Psoas muscle (tissue), 8 donors: ENCODE results near the gene PRUNE1. TPM values are rescaled to one million over a fixed set of nuclear protein-coding genes. Genes with fewer than 3 reads are reported as not detected.

Experiments used
- ATAC-seq, 4 donors: fragments of 200-7000 bp; cut with Tn5 transposase; one replicate each; pipeline ENCODE4 v1.9.1; 2020; ENCODE audit warnings: moderate library complexity in 3 of 4, mild to moderate bottlenecking in 2 of 4
- DNase-seq, 2 donors: peaks; one replicate each; pipeline ENCODE4 v3.0.0-alpha.2; 2020
- H3K27ac ChIP-seq: fragments of 200-600 bp; one replicate; pipeline ENCODE4 v1.8.0; 2022
- H3K27me3 ChIP-seq, 3 donors: fragments of 200-600 bp in 1 of 3; one replicate each; pipeline versions ENCODE4 v1.6.1 to v1.8.0; 2013 to 2022; ENCODE audit warnings: low read length in 2 of 3, mild to moderate bottlenecking in 2 of 3, moderate library complexity in 1 of 3; ENCODE audit not compliant: insufficient read depth in 3 of 3
- H3K36me3 ChIP-seq, 2 donors: fragments of 200-600 bp in 1 of 2; one replicate each; pipeline versions ENCODE4 v1.6.1 to v1.8.0; 2013 to 2022; ENCODE audit warnings: low read depth in 1 of 2, mild to moderate bottlenecking in 1 of 2, moderate library complexity in 1 of 2; ENCODE audit not compliant: insufficient read depth in 1 of 2
- H3K4me1 ChIP-seq: fragments of 200-600 bp; one replicate; pipeline ENCODE4 v1.8.0; 2022
- H3K4me3 ChIP-seq: fragments of 200-600 bp; one replicate; pipeline ENCODE4 v1.8.0; 2022; ENCODE audit warnings: mild to moderate bottlenecking
- H3K9me3 ChIP-seq: fragments of 200-600 bp; one replicate; pipeline ENCODE4 v1.8.0; 2022
- WGBS, 3 donors: extraction: QIAGEN DNeasy Blood & Tissue Kit; methylation state at CpG; one replicate each; pipeline versions ENCODE4 v1.1.6 to v1.1.7; 2013; 5-methylcytosine and 5-hydroxymethylcytosine counted together
- intact Hi-C, 2 donors: fragments of 100-400 bp; cut with DNase I; formaldehyde crosslinking; loops; one replicate each; pipeline versions ENCODE4 v1.11.0 to v1.14.2; 2022
- polyA plus RNA-seq, 3 donors: library from polyadenylated mRNA; stranded (reverse); fragments of 200-250 nt; gene quantifications; one replicate each; pipeline ENCODE4 v1.2.3, GENCODE V29; 2013
- total RNA-seq, 4 donors: library from RNA; stranded (reverse); fragmentation: NEBNext Ultra II Directional in 2 of 4; extraction: Animal tissue kit (Norgen Biotek cat#: 25700) in 2 of 4; gene quantifications; one replicate each; pipeline versions ENCODE4 v1.2.1 to v1.2.4, GENCODE V29; 2021 to 2023
- TF ChIP-seq, protein P1 (sequence below): fragments of 200-600 bp; IDR thresholded peaks from one replicate; pipeline ENCODE4 v1.8.0; 2022; ENCODE audit warnings: antibody characterized with exemption
- donor health status: healthy with polysubstance abuse.
- donor health status: DM: no; HTN: no; CAD: no; lungs with moderate emphysema.
- donor health status: Bipolar disorder and iron deficiency.
- donor health status: healthy.
- donor health status: DM: yes; HTN: yes; CAD: no.
- donor health status: DM: no; HTN: no; CAD: no.
- donor health status: DM: no; HTN: no; CAD: no.
- donor health status: DM: yes; HTN: yes; CAD: no.

The PRUNE1 gene
- total and polyA plus RNA-seq, 7 donors: 12.4 to 33.8 (median 21.2) TPM

DNA sequence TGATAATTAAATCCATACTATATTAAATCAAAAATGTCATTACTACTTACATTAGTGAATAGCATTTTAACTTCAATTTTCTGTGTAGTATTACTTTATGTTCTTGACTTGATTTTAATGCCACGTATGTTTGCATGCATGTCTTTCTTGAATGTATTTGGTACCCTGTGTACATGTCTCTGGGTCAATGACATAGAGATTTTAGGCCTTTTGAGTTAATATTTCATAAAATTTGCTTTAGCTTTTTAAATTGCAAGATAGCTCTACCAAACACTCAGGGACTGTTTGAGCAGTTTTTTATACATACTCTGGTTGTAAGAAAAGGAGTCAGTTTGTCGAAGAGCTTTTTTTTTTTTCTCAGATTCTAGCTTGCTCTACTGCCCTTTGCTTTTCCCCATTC, 53.5 kb downstream of the PRUNE1 start:
- Histone ChIP-seq H3K27me3 (no peaks in the 10 kb centered on the region), H3K36me3 (peaks cover 0 to 8% of the 10 kb centered on the region in 2 donors), H3K4me1 (peaks cover 23% of the 10 kb centered on the region), H3K4me3 (peak overlapping the region; percentile 22), H3K9me3 (no peaks in the 10 kb centered on the region), H3K27ac (no peak overlapping the region)
- WGBS, 3 donors: 85 to 90% (median 87%) methylated on average over 2 of the region's 2 CpGs
- ATAC-seq (no peak), DNase-seq (no peak)
- TF ChIP-seq, protein P1, sequence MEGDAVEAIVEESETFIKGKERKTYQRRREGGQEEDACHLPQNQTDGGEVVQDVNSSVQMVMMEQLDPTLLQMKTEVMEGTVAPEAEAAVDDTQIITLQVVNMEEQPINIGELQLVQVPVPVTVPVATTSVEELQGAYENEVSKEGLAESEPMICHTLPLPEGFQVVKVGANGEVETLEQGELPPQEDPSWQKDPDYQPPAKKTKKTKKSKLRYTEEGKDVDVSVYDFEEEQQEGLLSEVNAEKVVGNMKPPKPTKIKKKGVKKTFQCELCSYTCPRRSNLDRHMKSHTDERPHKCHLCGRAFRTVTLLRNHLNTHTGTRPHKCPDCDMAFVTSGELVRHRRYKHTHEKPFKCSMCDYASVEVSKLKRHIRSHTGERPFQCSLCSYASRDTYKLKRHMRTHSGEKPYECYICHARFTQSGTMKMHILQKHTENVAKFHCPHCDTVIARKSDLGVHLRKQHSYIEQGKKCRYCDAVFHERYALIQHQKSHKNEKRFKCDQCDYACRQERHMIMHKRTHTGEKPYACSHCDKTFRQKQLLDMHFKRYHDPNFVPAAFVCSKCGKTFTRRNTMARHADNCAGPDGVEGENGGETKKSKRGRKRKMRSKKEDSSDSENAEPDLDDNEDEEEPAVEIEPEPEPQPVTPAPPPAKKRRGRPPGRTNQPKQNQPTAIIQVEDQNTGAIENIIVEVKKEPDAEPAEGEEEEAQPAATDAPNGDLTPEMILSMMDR: no peak
- intact Hi-C loops: loop anchor here in 1 of 2 donors (5.0 kb wide), 1 partner anchor 34 kb away; no protein-coding TSS in a partner anchor

DNA sequence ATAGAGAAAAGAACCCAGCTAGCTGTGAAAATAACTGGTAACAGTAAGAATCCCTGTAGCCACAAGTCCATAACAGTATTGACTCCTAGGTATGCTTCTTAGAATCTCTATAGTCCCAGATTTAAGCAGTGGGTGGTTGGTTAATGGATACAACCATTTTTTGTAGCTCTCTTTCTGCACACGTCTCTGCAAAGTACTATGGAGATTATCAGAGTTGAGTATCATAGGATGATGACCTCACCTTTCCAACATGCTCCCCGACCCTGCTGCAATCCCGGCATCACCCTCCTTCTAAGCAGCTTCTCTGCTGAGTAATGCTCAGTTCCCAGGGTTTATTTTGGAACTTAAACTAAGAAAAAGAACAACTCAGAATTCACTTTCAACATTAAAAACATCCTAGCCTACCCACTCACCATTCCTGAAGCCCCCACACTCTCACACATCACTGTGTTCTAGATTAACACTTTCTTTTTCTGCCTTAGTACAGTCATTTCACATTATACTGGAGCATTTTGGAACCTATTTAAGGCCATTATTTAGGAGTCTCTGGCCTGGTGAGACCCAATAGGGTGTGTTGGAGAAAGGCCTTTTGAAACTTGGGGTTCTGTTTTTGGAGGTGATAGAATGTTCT, 54.6 kb downstream of the PRUNE1 start:
- intact Hi-C loops: loop anchor here in 1 of 2 donors (5.0 kb wide), 1 partner anchor 36 kb away; no protein-coding TSS in a partner anchor
- Histone ChIP-seq H3K4me1 (peaks cover 14% of the 10 kb centered on the region), H3K36me3 (peaks cover 0 to 3% of the 10 kb centered on the region in 2 donors), H3K27me3 (no peaks in the 10 kb centered on the region), H3K9me3 (no peaks in the 10 kb centered on the region), H3K4me3 (no peak overlapping the region), H3K27ac (peak overlapping the region; percentile 6)
- WGBS, 3 donors: 60 to 86% (median 77%) methylated on average over 3 of the region's 3 CpGs
- TF ChIP-seq, protein P1: no peak
- ATAC-seq (no peak), DNase-seq (no peak)

DNA sequence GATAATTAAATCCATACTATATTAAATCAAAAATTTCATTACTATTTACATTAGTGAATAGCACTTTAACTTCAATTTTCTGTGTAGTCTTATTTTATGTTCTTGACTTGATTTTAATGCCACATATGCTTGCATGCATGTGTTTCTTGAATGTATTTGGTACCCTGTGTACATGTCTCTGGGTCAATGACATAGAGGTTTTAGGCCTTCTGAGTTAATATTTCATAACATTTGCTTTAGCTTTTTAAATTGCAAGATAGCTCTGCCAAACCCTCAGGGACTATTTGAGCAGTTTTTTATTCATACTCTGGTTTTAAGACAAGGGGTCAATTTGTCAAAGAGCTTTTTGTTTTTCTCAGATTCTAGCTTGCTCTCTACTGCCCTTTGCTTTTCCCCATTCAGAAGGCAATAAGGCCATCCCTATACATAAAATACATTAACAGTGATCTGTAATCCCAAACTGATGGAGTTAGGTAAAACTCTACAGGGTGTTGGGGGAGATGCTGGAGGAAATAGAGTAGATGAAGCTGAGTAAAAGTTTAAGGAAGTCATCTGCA, 56.9 kb downstream of the PRUNE1 start:
- ATAC-seq: no peak
- Histone ChIP-seq H3K4me3 (no peak overlapping the region), H3K9me3 (no peaks in the 10 kb centered on the region), H3K27me3 (no peaks in the 10 kb centered on the region), H3K36me3 (no peaks in the 10 kb centered on the region), H3K4me1 (peaks cover 13% of the 10 kb centered on the region), H3K27ac (no peak overlapping the region)
- TF ChIP-seq, protein P1: no peak
- intact Hi-C loops: no loop called here
- no peak for DNase-seq

DNA sequence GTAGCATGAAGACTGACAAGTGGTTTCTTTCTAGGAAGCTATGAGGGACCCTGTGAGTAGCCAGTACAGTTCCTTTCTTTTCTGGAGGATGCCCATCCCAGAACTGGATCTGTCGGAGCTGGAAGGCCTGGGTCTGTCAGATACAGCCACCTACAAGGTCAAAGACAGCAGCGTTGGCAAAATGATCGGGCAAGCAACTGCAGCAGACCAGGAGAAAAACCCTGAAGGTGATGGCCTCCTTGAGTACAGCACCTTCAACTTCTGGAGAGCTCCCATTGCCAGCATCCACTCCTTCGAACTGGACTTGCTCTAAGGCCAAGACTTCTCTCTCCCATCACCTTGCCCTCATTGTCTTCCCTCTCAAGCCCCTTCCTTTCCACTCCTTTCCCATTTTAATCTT, 58.9 kb downstream of the PRUNE1 start:
- intact Hi-C loops: no loop called here
- TF ChIP-seq, protein P1: no peak
- no peak overlapping the region for H3K4me3 ChIP-seq
- ATAC-seq: no peak
- no peaks in the 10 kb centered on the region for H3K27me3 ChIP-seq
- 76 to 88% (median 77%) methylated on average over 4 of the region's 4 CpGs for WGBS, 3 donors
- H3K9me3 ChIP-seq: no peaks in the 10 kb centered on the region
- peak overlapping the region; percentile 50 for H3K27ac ChIP-seq
- no peaks in the 10 kb centered on the region for H3K36me3 ChIP-seq
- H3K4me1 ChIP-seq: peaks cover 21% of the 10 kb centered on the region
- no peak for DNase-seq
